ENCODE data around the gene ELFN1.
"Not testable (repeated sequence)": the region's sequence is repeated elsewhere in the genome, so short reads cannot be mapped to it uniquely, and the experiment has no call there.

The ELFN1 gene

GRCh38 chr7:1762238-1762945, 92.3 kb downstream of the ELFN1 start:
- DNase-seq = no peak

DNA sequence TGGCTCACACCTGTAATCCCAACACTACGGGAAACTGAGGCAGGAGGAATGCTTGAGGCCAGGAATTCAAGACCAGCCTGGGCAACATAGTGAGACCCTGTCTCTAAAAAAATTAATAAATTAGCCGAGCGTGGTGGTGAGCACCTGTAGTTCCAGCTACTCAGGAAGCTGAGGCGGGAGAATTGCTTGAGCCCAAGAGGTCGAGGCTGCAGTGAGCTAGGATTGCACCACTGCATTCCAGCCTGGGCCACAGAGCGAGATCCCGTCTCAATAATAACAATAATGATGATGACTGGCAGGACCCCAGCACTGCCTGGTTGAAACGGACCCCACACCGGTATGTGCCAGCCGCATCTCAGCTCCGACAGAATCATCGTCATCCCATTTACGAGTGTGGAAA, 93.0 kb downstream of the ELFN1 start:
- no peak for DNase-seq

DNA sequence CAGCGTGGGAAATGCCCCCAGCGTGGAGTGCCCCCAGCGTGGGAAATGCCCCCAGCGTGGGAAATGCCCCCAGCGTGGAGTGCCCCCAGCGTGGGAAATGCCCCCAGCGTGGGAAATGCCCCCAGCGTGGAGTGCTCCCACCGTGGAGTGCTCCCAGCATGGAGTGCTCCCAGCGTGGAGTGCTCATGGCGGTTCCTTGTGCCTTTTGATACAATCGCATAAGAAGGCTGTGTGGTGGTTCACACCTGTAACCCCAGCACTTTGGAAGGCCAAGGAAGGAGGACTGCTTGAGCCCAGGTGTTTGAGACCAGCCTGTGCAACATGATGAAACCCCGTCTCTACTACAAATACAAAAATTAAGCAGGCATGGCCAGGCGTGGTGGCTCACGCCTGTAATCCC, 93.8 kb downstream of the ELFN1 start:
- DNase-seq = not testable (repeated sequence)

GRCh38 chr7:1765336-1765735, 95.3 kb downstream of the ELFN1 start:
- no peak for DNase-seq

DNA sequence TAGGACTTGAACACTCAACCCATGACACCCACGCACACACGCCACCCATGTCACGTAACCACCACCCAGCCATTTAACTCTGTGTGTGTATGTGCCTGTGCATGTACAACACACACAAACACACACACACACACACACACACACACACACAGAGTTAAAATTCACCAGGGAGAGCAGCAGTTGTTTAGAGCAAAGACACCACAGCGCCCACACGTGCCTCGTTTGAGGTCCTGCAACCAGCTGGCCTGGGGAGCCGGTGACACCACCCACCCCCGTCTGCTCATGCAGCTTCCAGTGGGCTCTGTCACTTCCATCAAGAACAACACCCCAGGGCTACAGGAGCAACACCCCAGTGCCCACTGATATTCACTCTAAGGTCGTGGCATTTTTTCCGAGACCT, 97.4 kb downstream of the ELFN1 start:
- no peak for DNase-seq

DNA sequence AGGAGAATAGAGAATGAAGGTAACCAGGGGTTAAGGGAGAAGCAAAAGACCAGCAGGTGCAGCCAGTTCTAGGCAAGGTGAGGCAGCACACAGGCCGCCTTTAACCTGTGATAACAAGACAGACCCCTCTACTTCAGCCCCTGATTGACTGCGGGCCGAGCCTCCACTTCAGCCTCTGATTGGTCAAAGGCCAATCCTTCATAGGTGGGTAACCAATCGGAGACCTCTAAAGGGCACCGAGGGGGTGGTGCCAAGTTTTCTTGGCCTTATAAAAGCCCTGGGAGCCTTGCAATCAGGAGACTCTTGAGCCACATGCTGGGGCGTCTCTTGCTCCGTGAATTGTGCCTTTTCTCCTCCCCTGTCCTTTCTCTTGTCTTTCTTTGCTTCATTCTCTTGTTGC, 98.8 kb downstream of the ELFN1 start:
- no peak for DNase-seq

- DNase-seq = no peak
Observed at GRCh38 chr7:1769286-1770200, 99.5 kb downstream of the ELFN1 start.

- no peak for DNase-seq
Observed at GRCh38 chr7:1770331-1770730, 100.3 kb downstream of the ELFN1 start.

GRCh38 chr7:1775389-1775788, 105.3 kb downstream of the ELFN1 start:
- no peak for DNase-seq

DNA sequence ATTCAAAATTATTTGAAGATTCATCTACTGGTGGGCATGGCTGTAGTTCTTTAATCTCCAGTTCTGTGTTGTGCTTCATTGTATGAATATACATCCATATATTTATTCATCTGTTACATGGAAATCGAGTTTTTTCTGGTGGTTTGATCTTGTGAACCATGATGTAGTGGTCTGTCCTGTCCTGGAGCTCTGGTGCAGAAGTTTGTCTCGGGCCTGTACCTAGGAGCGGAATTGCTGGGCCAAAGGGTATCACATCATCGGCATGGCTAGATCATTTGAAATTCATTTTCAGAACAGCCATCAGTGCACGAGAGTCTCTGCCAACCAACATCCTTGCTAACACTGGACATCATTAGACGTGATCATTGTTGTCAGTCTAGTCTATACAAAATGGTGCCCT, 107.0 kb downstream of the ELFN1 start:
- no peak for DNase-seq

DNA sequence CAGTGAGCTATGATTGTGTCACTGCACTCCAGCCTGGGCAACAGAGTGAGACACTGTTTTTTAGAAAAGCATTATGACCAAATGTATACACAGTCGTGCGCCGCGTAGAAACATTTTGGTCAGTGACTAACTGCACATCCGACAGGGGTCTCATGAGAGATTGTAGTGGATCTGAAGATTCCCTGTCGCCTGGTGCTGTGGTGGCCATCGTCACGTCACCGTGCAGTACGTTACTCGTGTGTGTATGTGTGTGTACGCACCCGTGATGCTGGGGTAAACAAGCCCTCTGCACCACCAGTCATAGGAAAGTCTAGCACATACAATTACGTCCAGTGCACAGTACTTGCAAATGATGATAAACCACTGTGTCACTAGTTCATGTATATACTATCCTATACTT, 109.4 kb downstream of the ELFN1 start:
- DNase-seq = no peak

- no peak for DNase-seq
Observed at GRCh38 chr7:1781369-1781768, 111.3 kb downstream of the ELFN1 start.

DNA sequence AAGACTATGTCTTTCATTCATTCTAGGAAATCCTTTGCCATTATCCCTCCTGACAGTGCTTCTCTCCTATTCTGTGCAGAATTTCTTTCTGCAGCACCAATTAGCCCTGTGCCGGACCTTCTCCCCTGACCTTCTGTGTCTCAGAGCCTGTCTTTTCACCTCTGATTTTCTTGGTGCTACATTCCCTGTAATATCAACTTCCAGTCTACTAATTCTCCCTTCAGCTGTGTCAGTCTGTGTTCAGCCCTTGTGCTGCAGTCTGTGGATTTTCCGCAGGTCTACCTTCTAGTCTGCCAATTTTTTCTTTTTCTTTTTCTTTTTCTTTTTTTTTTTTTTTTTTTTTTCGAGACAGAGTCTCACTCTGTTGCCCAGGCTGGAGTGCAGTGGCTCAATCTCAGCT, 115.8 kb downstream of the ELFN1 start:
- no peak for DNase-seq

DNA sequence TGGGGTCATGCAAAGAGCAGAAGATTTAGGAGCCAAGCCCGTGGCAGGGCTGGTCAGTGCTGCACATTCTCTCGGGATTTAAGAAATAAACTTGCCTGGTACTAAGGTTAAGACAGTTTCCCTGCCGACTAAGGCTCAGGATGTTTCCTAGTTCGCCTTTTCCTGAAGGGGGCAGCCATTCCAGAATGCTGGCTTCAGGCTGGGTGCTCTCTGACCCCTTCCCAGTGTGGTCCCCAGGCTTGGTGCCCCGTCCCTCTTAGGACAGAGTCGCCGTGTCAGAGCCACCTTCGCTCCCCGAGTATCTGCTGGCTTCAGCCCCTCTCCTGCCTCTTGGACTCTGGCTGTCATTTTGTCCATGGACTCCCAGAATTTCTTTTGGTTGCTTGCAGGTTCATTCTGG, 117.2 kb downstream of the ELFN1 start:
- no peak for DNase-seq

DNA sequence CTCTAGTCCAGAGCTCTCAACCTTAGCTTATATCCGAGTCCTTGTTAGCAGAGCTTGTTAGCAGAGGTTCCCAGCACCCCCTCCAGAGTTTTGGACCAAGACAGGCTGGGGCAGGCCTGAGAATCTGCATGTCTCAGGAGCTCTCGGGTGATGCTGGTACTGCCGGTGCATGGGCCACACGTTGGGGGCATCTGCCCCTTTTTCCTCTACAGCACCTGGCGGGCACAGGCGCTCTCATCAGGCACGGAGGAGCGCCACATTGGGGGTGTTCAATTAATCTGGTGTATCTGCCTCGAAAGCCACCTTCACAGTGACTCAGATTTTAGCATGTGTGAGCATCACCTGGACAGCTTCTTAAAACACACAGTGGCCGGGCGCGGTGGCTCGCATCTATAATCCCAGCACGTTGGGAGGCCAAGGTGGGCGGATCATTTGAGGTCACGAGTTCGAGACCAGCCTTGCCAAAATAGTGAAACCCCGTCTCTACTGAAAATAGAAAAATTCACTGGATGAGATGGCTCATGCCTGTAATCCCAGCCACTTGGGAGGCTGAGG, 117.7 kb downstream of the ELFN1 start:
- DNase-seq = no peak

GRCh38 chr7:1794888-1795542, 124.9 kb downstream of the ELFN1 start:
- DNase-seq = no peak
